SK-N-SH (cell line): Measurements from ENCODE around the gene ZEB1.

Experiments
- CHD2 ChIP-seq: fragments of 150-350 bp; IDR thresholded peaks from 2 replicates; pipeline ENCODE4 v1.6.1; 2018; ENCODE audit warnings: low read length; ENCODE audit not compliant: partially characterized antibody
- CTCF ChIP-seq: fragments of 200-600 bp; sonication (generic); IDR thresholded peaks from 2 replicates; pipeline ENCODE4 v1.6.1; 2017; ENCODE audit warnings: antibody characterized with exemption, mild to moderate bottlenecking, moderate library complexity
- EP300 ChIP-seq, 2 experiments: IDR thresholded peaks; 2 replicates each; pipeline versions ENCODE4 v1.4.0 to v1.6.1; 2012; ENCODE audit warnings: borderline replicate concordance in 1 of 2, low read depth in 1 of 2, low read length in 1 of 2
- TF ChIP-seq, protein P1 (sequence below): IDR thresholded peaks from 2 replicates; pipeline ENCODE4 v1.4.0; 2012; ENCODE audit warnings: low read depth

DNA sequence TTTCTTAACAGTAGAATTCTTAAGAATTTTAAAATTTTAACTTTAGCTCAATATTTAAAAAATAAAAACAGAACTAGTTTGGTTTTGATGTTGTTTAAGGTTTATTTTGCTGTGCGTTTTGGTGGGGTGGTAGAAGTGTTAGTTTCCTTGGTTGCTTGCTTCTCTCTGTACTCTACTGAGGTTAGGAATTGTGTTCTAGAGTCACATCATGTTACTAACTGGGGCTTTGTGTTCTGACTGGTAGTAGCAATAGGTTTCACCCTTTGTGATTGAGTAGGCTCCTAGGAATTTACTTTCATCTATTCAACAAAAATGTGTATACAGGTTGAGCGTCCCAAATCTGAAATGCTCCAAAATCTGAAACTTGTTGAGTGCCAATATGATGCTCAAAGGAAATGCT lies 99.5 kb downstream of the ZEB1 start:
- TF ChIP-seq CTCF: no peak
- TF ChIP-seq EP300 (IDR thresholded peaks at IDR 0.05; ENCODE audit: borderline replicate concordance in 1 of 2, low read depth in 1 of 2, low read length in 1 of 2): no peak
- no peak for TF ChIP-seq CHD2
- TF ChIP-seq, protein P1, sequence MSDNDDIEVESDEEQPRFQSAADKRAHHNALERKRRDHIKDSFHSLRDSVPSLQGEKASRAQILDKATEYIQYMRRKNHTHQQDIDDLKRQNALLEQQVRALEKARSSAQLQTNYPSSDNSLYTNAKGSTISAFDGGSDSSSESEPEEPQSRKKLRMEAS: no peak
